ENCODE measurements around the gene TIAM1. TPM values are rescaled to one million over a fixed set of nuclear protein-coding genes. Genes with fewer than 3 reads are reported as not detected.

The TIAM1 gene
- polyA plus RNA-seq, 3 donors = 1.3 to 5.2 (median 2.7) TPM

GRCh38 chr21:31164713-31165694 is 179.1 kb downstream of the TIAM1 start:
- WGBS, 3 donors = 79 to 90% (median 89%) methylated on average over 8 of the region's 8 CpGs
- no peak overlapping the region for H3K27ac ChIP-seq (ENCODE audit: low read depth, low read length)

DNA sequence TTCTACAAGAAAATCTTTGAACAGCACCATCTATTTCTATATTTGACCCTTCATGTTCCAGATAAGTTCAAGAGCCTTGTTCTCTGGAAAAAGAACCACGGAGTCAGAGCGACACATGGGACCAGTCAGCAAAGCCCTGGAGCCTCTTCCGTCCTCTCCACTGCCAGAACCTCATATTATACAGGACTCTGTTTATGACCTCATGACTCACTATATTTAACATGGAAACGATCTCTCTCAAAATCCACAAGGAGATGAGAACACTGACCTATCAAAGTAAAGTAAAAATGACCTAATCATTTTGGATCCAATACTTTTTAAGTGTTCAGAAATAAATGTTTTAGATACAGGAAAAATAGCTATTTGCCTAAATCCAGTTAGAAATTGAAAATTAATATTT is 181.2 kb downstream of the TIAM1 start:
- no peak overlapping the region for H3K27ac ChIP-seq (ENCODE audit: low read depth, low read length)
- 55 to 72% (median 56%) methylated on average over 4 of the region's 4 CpGs for WGBS, 3 donors

DNA sequence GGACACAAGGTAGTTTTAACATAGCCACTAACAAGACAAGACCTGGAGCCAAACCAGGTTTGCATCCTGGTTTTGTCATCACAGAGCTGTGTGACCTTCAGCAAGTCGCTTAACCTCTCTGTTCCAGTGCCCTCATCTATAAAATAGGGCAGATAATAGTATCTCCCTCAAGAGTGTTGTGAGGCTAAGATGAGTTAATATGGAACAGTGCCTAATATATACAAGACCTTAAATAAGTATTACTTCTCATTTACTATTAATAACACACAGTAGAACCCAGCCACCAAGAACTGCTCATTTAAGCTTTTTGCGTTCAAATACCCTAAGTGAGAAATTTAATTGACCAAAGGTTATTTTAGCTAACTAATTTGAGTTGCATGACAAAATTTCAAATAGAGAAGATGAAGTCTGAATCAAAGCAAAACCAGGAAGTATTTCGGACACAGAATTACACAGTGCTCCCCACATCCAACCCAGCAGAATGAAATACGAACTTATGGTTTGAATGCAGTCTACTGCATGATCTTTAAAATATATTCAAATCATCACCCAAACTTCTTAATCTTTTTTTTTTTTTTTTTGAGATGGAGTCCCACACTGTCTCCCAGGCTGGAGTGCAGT is 181.9 kb downstream of the TIAM1 start:
- no peak overlapping the region for H3K27ac ChIP-seq (ENCODE audit: low read depth, low read length)

GRCh38 chr21:31161157-31161556 is 182.9 kb downstream of the TIAM1 start:
- no peak overlapping the region for H3K27ac ChIP-seq (ENCODE audit: low read depth, low read length)
- WGBS, 3 donors = 35 to 76% (median 75%) methylated on average over 5 of the region's 5 CpGs

More for the DNA sequence above, 181.9 kb downstream of the TIAM1 start:
- 76 to 84% (median 81%) methylated on average over 4 of the region's 4 CpGs for WGBS, 3 donors

DNA sequence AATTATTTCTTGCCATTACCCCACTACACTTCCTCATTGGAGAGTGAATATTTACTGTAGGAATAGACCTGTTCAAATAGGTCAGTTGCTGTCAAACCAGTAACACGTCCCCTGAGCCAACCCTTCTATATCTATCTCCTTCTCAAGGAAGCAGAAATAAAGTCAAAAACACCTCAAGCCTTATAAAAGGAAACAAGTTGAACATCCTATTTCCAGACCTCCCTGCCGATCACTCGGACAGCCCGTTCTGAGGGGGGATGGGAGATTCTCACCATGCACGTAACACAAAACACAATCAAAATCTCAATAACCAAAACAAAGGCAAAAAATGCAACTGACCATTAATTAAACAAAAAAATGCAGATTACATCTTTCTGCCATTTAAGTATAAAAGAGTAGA is 184.3 kb downstream of the TIAM1 start:
- 50 to 64% (median 61%) methylated on average over 5 of the region's 5 CpGs for WGBS, 3 donors
- no peak overlapping the region for H3K27ac ChIP-seq (ENCODE audit: low read depth, low read length)

- WGBS, 3 donors = 75 to 80% (median 80%) methylated on average over 8 of the region's 8 CpGs
- H3K27ac ChIP-seq (ENCODE audit: low read depth, low read length) = no peak overlapping the region
These were observed 185.1 kb downstream of the TIAM1 start for GRCh38 chr21:31158789-31159581.

DNA sequence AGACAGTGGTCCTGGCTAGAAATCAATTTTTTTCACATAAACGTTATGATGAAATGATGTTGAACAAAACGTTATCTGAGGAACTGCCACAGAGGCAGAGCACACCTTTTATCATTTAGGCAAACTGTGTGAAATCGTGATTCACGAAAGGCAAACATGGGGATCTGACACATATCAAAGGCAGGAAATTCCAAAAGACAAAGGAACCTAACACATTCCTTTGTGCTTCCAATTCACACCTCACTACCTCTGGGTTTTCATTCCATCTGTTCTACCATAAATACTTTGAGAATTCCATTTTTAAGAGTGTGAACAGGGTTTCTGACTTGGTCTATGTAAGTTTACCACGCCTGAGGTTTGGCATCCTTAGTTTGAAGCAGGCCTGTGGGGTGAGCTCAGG is 186.3 kb downstream of the TIAM1 start:
- H3K27ac ChIP-seq (ENCODE audit: low read depth, low read length) = no peak overlapping the region
- 50 to 80% (median 75%) methylated on average over 5 of the region's 5 CpGs for WGBS, 3 donors

DNA sequence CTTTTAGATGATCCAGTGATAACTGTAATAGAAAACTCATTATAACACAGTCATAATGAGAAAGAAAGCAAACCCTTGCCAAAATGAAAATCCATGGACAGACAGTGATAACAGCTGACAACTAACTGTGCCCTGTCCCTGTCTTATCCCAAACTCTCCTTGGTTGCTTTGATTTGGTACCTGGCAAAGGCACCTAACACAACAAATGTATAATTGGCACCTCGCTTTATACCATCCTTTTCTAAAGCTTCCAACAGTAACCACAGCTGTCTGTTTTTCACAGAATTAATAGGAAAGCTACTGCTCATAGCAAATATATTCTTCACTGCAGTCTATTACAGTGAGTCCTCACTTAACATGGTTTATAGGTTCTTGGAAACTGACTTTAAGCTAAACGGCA is 187.4 kb downstream of the TIAM1 start:
- WGBS, 3 donors = 91 to 97% (median 95%) methylated on average over 2 of the region's 2 CpGs
- no peak overlapping the region for H3K27ac ChIP-seq (ENCODE audit: low read depth, low read length)

GRCh38 chr21:31156169-31156568 is 187.9 kb downstream of the TIAM1 start:
- H3K27ac ChIP-seq (ENCODE audit: low read depth, low read length) = no peak overlapping the region

DNA sequence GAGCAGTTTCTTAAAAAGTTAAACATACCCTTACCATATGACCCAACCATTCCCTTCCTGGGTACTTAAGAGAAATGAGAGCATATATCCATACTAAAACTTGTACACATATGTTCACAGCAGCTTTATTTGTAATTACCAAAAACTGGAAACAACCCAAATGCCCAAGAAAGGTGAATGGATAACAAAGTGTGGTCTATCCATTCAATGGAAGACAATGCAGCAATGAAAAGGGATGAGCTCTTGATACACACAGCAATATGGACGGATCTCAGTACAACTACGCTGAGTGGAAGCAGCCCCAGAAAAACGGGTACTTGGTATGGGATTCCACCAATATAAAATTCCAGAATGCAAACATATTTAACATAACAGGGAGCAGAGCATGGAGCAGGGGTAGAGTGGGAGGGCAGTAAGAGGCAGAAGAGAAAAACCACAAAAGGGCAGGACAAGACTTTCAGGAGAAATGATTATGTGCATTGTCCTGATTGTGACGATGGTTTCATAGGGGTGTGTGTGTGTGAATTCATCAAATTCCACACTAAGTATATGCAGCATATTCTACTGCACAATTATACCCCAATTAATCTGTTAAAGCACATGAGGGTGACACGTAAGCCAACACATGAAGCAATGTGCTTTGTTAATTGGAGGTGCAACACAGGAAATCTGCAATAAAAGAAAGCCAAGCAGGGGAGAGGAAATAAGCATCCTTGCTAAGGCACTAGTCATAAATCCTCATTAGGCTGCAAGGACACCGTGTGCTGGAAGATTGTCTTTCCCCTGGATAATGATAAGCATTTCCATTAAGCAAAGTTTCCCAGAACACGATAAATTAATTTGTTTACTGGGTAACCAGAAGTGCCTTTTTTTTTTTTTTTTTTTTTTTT is 192.7 kb downstream of the TIAM1 start:
- WGBS, 3 donors = 70 to 73% (median 72%) methylated on average over 7 of the region's 7 CpGs

GRCh38 chr21:31145274-31145673 is 198.8 kb downstream of the TIAM1 start:
- WGBS, 3 donors = 46 to 56% (median 49%) methylated on average over 3 of the region's 3 CpGs
- no peak overlapping the region for H3K27ac ChIP-seq (ENCODE audit: low read depth, low read length)

More for the DNA sequence above, 192.7 kb downstream of the TIAM1 start:
- H3K27ac ChIP-seq (ENCODE audit: low read depth, low read length) = no peak overlapping the region

DNA sequence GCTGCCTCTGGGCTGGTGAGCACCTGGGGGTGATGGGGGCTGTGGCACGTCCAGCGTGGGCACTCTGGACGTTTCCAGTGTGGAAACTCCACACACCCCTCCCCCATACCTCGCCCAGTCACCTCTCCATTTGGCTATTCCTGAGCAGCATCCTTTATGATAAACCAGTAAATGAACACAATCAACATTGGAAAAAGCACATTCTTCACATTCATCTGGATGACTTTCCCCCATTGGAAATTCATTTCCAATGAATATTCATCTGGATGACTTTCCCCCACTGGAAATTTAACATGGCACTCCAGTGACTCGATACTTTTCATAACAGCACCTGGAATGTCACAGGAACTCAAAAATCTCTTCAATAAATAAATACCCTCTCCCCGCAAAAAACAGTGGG is 201.0 kb downstream of the TIAM1 start:
- WGBS, 3 donors = 75 to 92% (median 88%) methylated on average over 6 of the region's 6 CpGs

GRCh38 chr21:31142600-31142999 is 201.5 kb downstream of the TIAM1 start:
- 70 to 83% (median 80%) methylated on average over 6 to 7 of the region's 7 CpGs for WGBS, 3 donors
- no peak overlapping the region for H3K27ac ChIP-seq (ENCODE audit: low read depth, low read length)

More for the DNA sequence above, 201.0 kb downstream of the TIAM1 start:
- no peak overlapping the region for H3K27ac ChIP-seq (ENCODE audit: low read depth, low read length)

- WGBS, 3 donors = 68 to 79% (median 72%) methylated on average over 11 of the region's 11 CpGs
- H3K27ac ChIP-seq (ENCODE audit: low read depth, low read length) = no peak overlapping the region
These were observed 202.6 kb downstream of the TIAM1 start for GRCh38 chr21:31141389-31142000.

- no peak overlapping the region for H3K27ac ChIP-seq (ENCODE audit: low read depth, low read length)
These were observed 203.4 kb downstream of the TIAM1 start for GRCh38 chr21:31140676-31141075.

DNA sequence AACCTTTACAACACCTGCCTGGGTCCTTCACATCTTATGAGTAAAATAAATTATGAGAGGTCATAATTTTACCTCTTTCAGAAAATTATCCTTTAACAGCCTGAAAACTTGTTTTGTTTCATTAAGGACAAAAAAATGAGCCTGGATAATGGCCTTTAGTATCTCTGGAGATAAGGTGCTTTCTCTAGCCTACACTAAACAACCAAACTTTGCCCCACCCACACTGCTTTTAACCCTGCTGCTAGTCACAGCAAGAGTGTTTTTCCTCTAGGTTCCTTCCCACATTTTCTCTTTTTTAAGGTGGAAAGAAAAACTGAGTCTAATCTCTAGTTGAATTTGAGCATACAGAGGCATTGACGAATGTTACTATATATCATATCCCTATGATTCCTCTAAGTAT is 204.0 kb downstream of the TIAM1 start:
- 51 to 88% (median 86%) methylated on average over 1 of the region's 1 CpG for WGBS, 3 donors
- no peak overlapping the region for H3K27ac ChIP-seq (ENCODE audit: low read depth, low read length)

- 29 to 80% (median 45%) methylated on average over 1 of the region's 1 CpG for WGBS, 3 donors
These were observed 206.1 kb downstream of the TIAM1 start for GRCh38 chr21:31137960-31138359.

GRCh38 chr21:31136891-31137290 is 207.2 kb downstream of the TIAM1 start:
- H3K27ac ChIP-seq (ENCODE audit: low read depth, low read length) = no peak overlapping the region
- 42 to 71% (median 43%) methylated on average over 12 of the region's 12 CpGs for WGBS, 3 donors

More at GRCh38 chr21:31137960-31138359, 206.1 kb downstream of the TIAM1 start:
- no peak overlapping the region for H3K27ac ChIP-seq (ENCODE audit: low read depth, low read length)

Measured in adipose tissue (tissue), 3 donors.